Fibroblast of lung (primary cell): ENCODE data around the gene PPP5C. TPM values are rescaled to one million over a fixed set of nuclear protein-coding genes. Genes with fewer than 3 reads are reported as not detected.

ENCODE experiments used
- DNase-seq, 2 donors: peaks; one replicate each; pipeline versions ENCODE4 v3.0.0 to v3.0.0-alpha.2; 2010; ENCODE audit warnings: low read depth in 2 of 2
- H2AFZ ChIP-seq: 2 replicates; pipeline ENCODE4 v1.5.1; 2012; ENCODE audit warnings: low read length, control low read depth, inconsistent platforms
- H3K27ac ChIP-seq: 2 replicates; pipeline ENCODE4 v1.5.1; 2011; ENCODE audit warnings: low read length, control low read depth; ENCODE audit not compliant: insufficient read depth
- H3K27me3 ChIP-seq: 2 replicates; pipeline ENCODE4 v1.5.1; 2011; ENCODE audit warnings: mild to moderate bottlenecking, low read length; ENCODE audit not compliant: control insufficient read depth, insufficient read depth
- H3K36me3 ChIP-seq: 2 replicates; pipeline ENCODE4 v1.5.1; 2011; ENCODE audit warnings: low read length; ENCODE audit not compliant: control insufficient read depth, insufficient read depth
- H3K4me1 ChIP-seq: 2 replicates; pipeline ENCODE4 v1.5.1; 2011; ENCODE audit warnings: low read length; ENCODE audit not compliant: control insufficient read depth, insufficient read depth; ENCODE audit errors: extremely low read depth
- H3K4me2 ChIP-seq: 2 replicates; pipeline ENCODE4 v1.5.1; 2011; ENCODE audit warnings: low read length, control low read depth; ENCODE audit not compliant: insufficient read depth; ENCODE audit errors: extremely low read depth
- H3K4me3 ChIP-seq, 4 experiments: fragments of 200-600 bp in 1 of 4; sonication (generic) in 1 of 4; replicated peaks in 1 of 4; 2 replicates each; pipeline ENCODE4 v1.5.1; 2011 to 2016; ENCODE audit warnings: low read length in 4 of 4, low read depth in 3 of 4, mild to moderate bottlenecking in 3 of 4, control low read depth in 2 of 4, inconsistent platforms in 1 of 4, mixed read lengths in 1 of 4; ENCODE audit not compliant: insufficient read depth in 1 of 4; ENCODE audit errors: control extremely low read depth in 1 of 4
- H3K79me2 ChIP-seq: 2 replicates; pipeline ENCODE4 v1.5.1; 2012; ENCODE audit warnings: mild to moderate bottlenecking, low read length, inconsistent platforms; ENCODE audit not compliant: control insufficient read depth, insufficient read depth
- H3K9ac ChIP-seq: 2 replicates; pipeline ENCODE4 v1.5.1; 2011; ENCODE audit warnings: mild to moderate bottlenecking, low read length, control low read depth; ENCODE audit not compliant: insufficient read depth
- H3K9me3 ChIP-seq: 2 replicates; pipeline ENCODE4 v1.5.1; 2012; ENCODE audit warnings: low read depth, low read length; ENCODE audit not compliant: control insufficient read depth, insufficient read depth
- H4K20me1 ChIP-seq: 2 replicates; pipeline ENCODE4 v1.5.1; 2011; ENCODE audit warnings: low read length; ENCODE audit not compliant: control insufficient read depth, insufficient read depth; ENCODE audit errors: extremely low read depth
- EZH2 ChIP-seq: IDR thresholded peaks from 2 replicates; pipeline ENCODE4 v1.5.1; 2012; ENCODE audit warnings: low read length, control low read depth, mild to moderate bottlenecking; ENCODE audit errors: missing control alignments
- polyA plus RNA-seq, 2 donors: library from polyadenylated mRNA; depleted of rRNA in 1 of 2; stranded (reverse) in 1 of 2; unstranded in 1 of 2; fragments of >200 nt; gene quantifications; 2 replicates each; pipeline ENCODE4 v1.2.1, GENCODE V29; 2011 to 2012; ENCODE audit warnings: missing spikeins in 1 of 2
- total RNA-seq: library from RNA; depleted of rRNA; stranded (reverse); fragments of >200 nt; gene quantifications from 2 replicates; pipeline ENCODE4 v1.2.1, GENCODE V29; 2014
- TF ChIP-seq, protein P1 (sequence below), 2 donors: IDR thresholded peaks in 1 of 2; conservative IDR thresholded peaks in 1 of 2; 1 replicate in 1 of 2; 2 replicates in 1 of 2; pipeline ENCODE4 v1.5.1; 2011 to 2012; ENCODE audit warnings: low read length in 2 of 2, control low read depth in 1 of 2, inconsistent platforms in 1 of 2, low read depth in 1 of 2, mild to moderate bottlenecking in 1 of 2

Gene PPP5C
- total and polyA plus RNA-seq, 2 donors (not counting 1 experiment from before 2014, with no cell fraction given) = 46.9 to 94.1 TPM

- no peak for DNase-seq
- no peaks in the 10 kb centered on the region for H3K27me3 ChIP-seq
- H3K27ac ChIP-seq = peak overlapping the region; percentile 96
- H3K4me3 ChIP-seq = peak overlapping the region; percentile 84 to 100 (median 100)
- H3K79me2 ChIP-seq = peaks cover 43% of the 10 kb centered on the region
- no peak for TF ChIP-seq EZH2
- TF ChIP-seq, protein P1, sequence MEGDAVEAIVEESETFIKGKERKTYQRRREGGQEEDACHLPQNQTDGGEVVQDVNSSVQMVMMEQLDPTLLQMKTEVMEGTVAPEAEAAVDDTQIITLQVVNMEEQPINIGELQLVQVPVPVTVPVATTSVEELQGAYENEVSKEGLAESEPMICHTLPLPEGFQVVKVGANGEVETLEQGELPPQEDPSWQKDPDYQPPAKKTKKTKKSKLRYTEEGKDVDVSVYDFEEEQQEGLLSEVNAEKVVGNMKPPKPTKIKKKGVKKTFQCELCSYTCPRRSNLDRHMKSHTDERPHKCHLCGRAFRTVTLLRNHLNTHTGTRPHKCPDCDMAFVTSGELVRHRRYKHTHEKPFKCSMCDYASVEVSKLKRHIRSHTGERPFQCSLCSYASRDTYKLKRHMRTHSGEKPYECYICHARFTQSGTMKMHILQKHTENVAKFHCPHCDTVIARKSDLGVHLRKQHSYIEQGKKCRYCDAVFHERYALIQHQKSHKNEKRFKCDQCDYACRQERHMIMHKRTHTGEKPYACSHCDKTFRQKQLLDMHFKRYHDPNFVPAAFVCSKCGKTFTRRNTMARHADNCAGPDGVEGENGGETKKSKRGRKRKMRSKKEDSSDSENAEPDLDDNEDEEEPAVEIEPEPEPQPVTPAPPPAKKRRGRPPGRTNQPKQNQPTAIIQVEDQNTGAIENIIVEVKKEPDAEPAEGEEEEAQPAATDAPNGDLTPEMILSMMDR (conservative IDR thresholded peaks at IDR 0.05 in 1 of 2, IDR thresholded peaks at IDR 0.05 in 1 of 2; ENCODE audit: low read depth in 1 of 2, low read length in 2 of 2) = no peak
- H4K20me1 ChIP-seq = no peaks in the 10 kb centered on the region
- H3K36me3 ChIP-seq = peaks cover 2% of the 10 kb centered on the region
- peaks cover 25% of the 10 kb centered on the region for H3K4me1 ChIP-seq
- peak overlapping the region; percentile 92 for H3K4me2 ChIP-seq
- no peaks in the 10 kb centered on the region for H3K9me3 ChIP-seq
- H2AFZ ChIP-seq = no peak overlapping the region
- peak overlapping the region; percentile 97 for H3K9ac ChIP-seq
These were observed 641 bp downstream of the PPP5C start for GRCh38 chr19:46347572-46347883.

DNA sequence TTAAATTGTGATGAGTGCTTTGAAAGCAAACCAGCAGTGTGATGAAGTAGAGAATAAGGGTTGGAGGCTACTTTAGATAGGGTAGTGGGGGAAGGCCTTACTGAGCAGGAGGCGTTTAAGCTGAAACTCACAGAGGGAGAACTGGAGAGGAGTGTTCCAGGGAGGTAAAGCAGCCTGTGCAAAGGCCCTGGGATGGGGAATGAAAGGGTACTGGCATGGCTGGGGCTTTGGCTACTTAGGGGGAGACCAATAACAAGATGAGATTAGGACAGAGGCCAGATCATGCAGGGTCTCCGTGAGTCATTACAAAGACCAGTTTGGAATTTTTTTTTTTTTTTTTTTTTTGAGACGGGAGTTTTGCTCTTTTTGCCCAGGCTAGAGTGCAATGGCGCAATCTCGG is 1.1 kb downstream of the PPP5C start:
- Histone ChIP-seq H3K4me3 (peak overlapping the region; percentile 84 to 100 (median 100)), H3K9me3 (no peaks in the 10 kb centered on the region), H3K4me2 (peak overlapping the region; percentile 92), H3K79me2 (peaks cover 47% of the 10 kb centered on the region), H4K20me1 (no peaks in the 10 kb centered on the region), H3K27ac (no peak overlapping the region), H2AFZ (no peak overlapping the region), H3K9ac (no peak overlapping the region), H3K27me3 (no peaks in the 10 kb centered on the region), H3K4me1 (peaks cover 25% of the 10 kb centered on the region), H3K36me3 (peaks cover 2% of the 10 kb centered on the region)
- no peak for DNase-seq
- TF ChIP-seq, protein P1 (conservative IDR thresholded peaks at IDR 0.05 in 1 of 2, IDR thresholded peaks at IDR 0.05 in 1 of 2; ENCODE audit: low read depth in 1 of 2, low read length in 2 of 2) = no peak
- no peak for TF ChIP-seq EZH2

- Histone ChIP-seq H3K4me1 (peaks cover 25% of the 10 kb centered on the region), H3K4me3 (no peak overlapping the region), H3K79me2 (peaks cover 61% of the 10 kb centered on the region), H3K27ac (no peak overlapping the region), H3K9ac (no peak overlapping the region), H3K9me3 (no peaks in the 10 kb centered on the region), H3K4me2 (peak overlapping the region; percentile 7), H2AFZ (no peak overlapping the region), H4K20me1 (no peaks in the 10 kb centered on the region), H3K36me3 (peaks cover 11% of the 10 kb centered on the region), H3K27me3 (no peaks in the 10 kb centered on the region)
- DNase-seq = no peak
- TF ChIP-seq, protein P1 (conservative IDR thresholded peaks at IDR 0.05 in 1 of 2, IDR thresholded peaks at IDR 0.05 in 1 of 2; ENCODE audit: low read depth in 1 of 2, low read length in 2 of 2) = no peak
- no peak for TF ChIP-seq EZH2
These were observed 2.6 kb downstream of the PPP5C start for GRCh38 chr19:46349311-46349993.
